GM18498 (cell line): ENCODE data around the gene TAF3.

Experiments
- ATAC-seq: cut with Tn5 transposase; IDR thresholded peaks from one replicate; pipeline ENCODE4 v1.9.1; 2021; ENCODE audit warnings: mild to moderate bottlenecking, moderate library complexity; ENCODE audit not compliant: unreplicated experiment

Gene TAF3

DNA sequence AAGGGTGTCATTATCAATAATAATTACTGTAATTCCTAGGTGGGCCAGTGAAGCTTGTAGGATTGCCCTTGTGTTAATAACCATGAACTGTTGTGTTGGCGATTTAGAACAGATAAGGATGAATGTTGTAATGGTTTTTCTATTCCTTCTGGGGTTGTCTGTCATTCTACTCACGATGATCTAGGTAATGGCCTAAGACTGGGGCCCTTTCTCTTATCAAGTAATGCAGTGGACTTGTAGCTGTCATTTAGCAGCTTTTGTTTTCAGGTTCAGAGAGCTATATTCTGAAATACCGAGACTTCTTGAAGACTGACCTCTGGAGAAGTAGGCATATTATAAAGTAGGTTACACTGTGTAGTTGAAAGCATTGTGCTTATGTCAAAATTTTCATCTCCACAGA is 110.2 kb downstream of the TAF3 start:
- ATAC-seq, result no peak

DNA sequence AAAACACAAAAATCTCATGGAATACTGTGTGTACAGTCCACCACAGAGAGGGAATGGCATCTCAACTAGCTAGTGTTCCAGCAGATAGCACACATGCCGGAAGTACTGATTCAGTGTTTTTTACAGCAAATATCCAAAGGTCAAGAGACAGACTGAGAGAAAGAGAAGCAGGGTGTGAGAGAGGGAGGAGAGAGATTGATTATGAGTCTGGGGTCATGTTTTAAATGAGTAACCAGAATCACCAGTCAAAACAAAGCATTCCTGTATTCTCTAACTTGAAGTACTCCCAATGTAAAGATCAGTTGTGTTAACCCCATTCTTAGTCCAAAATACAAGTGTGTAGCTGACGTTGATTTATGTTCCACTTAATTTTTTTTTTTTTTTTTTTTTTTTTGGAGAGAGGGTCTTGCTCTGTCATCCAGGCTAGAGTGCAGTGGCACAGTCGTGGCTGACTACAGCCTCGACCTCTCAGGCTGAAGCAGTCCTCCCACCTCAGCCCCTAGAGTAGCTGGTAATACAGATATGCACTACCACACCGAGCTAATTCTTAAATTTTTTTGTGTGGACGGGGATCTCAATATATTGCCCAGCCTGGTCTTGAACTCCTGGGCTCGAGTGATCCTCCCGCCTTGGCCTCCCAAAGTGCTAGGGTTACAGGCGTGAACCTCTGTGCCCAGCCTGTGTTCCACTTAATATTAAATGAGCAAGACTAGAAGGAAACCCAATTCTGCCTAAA is 114.2 kb downstream of the TAF3 start:
- ATAC-seq, result no peak

DNA sequence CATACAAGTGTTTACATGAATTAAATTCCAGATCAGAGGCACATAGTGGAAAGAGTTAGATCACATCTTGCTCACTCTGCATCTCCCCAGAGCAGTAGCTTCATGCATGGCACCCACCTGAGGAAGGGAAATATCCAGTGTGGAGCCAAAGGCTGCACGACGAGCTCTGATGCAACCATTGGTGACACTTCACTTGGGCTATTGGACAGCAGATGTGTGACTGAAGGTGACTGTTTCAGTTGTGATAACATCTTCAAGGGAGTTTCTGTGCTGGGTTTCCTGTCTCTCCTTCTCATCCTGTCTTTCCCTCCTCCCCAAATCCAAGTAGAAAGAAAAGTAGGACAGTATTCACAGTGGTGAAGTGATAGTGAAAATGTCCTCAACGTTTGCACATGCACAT is 115.0 kb downstream of the TAF3 start:
- ATAC-seq, result no peak

DNA sequence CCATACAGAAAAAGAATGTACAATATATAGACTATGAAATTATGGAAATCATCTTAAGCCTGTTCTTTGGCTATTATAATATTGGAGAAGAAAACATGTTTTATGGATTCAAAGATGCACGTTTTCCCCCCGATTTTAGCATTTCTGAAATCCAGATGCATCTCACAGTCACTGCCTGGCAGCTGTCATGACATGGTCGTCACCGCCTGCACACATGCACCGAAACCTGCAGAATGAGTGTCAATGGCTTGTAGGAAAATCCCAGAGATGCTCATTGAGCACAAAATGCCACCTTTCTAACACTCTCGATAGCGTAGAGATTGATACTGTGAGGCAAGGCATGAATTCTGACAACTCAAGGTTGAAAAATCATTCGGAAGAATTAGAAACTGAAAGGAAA is 115.5 kb downstream of the TAF3 start:
- no peak for ATAC-seq

DNA sequence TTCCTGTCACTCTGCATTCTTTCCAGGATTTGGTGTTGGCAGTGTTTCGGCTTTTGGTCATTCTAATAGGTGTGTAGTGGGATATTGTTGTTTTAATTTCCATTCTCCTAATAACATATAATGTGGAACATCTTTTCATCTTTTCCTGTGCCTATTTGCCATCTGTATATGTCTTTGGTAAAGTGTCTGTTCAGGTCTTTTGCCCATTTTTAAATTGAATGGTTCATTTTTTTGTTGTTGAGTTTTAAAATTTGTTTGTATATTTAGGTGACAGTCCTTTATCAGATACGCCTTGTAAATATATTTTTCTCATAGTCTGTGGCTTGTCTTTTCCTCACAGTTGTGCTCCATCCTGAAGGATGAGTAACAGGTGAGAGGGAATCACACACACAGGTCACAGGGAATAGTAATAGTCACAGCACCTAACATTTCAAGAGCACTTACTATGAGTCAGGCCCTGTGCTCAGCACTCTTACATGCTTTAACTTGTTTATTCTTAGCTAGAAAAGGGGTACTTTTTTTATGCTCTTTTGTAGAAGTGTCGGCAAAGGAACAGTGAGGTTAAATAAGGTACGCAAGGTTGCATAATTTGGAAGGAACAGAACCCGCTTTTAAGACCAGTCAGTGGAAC is 119.1 kb downstream of the TAF3 start:
- no peak for ATAC-seq

DNA sequence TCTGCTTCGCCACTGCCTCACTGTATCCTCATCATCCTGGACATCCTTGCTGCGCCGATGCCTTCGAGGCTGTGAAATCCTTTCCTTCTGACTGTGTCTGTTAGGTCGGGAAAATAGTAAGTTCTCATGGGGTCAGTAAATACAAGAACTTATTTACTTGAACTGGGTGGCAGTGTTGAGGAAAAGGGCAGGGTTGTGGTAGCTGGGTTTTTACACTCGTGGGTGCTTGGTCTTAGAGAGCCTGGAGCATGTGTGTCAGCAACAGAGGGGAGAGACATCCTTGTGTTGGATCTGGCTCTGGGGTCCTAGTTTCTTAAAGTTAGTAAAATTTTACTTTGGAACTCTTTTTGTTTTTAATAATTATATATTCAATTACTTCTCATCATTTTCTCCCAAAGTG is 123.3 kb downstream of the TAF3 start:
- no peak for ATAC-seq

DNA sequence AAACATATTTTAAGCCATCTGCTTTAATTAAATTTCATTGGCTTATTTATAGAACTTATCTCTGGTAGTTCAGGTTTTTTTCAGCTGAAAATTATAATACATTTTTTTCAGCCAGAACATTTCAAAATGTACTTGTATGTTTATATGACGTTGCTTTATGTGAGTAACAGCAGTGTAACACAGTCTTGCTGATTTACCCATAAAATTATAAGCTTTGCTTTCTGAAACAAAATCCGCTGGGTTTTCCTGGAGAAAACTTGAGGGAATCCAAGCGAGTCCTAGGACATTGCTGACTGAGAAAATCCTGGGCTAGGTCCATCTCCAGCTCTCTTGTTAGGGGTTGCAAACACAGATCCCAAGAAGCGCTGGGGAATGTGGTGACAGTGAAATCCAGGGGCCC is 124.0 kb downstream of the TAF3 start:
- ATAC-seq, result no peak

DNA sequence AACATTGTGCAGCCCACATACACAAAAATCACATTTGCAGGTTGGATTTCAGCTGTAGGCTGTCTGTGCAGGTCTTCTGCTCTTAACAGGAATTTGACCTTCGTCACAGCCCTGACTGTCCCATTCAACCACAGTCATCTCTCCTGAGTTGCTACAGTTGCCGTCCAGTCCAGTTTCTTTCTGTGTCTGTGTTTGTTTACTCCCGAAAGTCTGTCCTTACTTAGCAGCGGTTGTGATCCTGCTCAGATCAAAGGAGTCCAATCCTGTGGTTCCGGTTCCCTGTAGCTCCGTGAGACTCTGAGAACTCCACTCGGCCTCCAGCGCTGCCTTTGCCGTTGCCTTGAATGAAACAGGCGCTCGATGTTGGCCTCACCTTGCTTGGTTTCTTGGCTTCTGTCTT is 124.6 kb downstream of the TAF3 start:
- ATAC-seq, result no peak

DNA sequence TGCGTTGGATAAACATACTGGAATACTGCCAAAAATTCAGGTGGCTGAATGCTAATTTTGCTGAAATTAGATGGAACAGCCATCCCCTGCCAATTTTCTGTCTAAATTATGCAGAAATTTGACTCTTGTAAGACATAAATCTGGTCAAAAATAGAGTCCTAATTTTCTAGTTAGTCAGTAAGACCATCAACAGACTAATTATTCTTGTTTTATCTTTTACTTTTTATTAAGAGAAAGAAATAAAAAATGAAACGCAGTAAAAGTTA is 125.8 kb downstream of the TAF3 start:
- no peak for ATAC-seq

DNA sequence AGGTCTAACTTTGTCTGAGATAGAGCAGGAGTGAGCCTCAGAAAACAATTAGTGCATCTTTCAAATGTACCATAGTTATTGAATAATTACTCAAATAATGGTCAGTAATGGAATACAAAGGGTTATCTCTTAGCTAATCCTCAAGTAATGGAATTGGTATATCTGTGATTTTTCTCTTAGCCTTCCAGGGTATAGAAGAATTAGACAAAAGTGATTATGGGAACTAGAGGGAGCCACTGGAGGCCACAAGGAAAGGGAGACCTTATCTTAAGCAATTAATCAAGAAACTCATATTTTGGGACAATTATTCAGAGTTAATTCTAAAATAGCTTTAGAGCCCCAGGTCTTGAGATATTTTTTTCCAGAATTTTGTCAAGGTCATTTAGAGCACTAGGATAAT is 126.2 kb downstream of the TAF3 start:
- ATAC-seq, result no peak

DNA sequence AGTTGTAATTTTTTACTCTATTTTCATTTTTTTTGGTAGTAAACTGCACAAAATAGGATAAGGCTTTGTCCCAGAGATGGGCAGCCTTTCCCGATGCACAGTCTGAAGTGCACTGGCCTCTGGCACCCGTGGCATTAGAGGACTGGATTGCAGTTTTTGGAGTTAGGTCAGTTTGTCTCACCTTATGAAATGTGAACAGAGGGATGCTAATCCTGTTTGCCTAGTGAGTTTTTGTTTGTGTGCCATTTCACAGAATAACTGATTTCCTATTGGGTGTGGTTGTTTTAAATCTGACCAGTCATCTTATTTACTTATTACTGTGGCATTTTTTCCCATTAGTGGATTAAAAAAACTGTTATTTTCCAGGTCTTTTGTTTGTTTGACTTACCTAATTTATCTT is 126.7 kb downstream of the TAF3 start:
- ATAC-seq, result no peak

DNA sequence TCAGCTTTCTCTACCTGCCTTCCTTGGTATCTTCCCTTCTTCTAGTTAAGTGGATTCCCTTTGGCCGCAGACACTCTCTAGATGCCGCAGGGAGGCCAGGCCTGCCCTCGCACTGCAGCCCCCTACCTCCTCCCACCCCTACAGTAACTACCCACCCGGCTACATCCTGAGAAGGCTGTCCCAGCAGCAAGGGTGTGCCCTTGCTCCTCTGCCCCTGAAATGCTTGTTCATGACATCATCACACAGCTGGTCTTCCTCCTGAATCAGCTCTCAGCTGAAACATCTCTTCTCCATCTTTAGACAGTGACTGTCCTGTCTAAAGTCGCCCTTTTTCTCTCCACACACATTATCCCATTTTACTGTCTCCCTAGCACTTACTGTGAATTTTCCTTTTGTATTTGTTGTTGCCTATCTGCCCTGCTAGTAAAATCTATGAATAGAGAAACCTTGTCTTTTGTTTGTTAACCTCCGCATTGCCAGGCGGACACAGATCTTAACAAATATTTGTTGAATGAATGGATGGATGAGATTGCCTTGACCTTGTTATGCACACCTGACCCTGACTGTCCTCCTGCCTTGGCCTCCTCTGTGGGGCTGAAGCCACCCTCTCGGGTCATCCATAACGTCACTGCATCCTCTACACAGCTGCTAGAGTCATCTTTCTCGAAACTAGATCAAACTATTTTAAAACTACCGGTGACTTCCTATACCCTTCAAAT is 127.3 kb downstream of the TAF3 start:
- no peak for ATAC-seq

DNA sequence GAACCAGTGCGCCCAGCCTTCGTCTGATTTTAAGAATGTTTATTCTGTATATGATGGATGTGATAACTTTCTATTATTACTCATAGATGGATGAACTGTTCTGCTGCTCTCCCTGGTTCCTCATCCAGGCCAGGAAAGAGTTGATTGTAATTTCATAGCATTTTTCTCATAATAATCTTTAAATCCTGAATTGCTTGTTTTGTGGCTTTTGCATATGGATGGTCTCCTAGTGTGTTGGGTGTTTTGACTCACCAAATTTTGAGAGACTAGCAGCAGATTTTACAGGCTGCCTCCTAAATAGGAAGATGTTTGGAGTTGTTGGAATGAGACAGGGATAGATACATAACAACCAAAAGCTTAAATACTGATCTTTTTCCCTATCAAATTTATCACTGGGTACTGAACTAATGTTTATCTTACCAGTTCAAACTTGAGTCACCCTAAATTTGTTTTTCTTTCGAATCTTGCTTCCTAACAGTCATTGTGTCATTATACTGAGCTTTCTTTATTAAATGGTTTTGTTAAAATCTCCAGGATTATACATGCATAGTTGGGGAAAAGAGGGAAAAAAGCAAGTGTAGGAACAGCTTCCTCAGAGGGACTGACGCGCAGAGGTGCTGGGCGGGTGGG is 130.2 kb downstream of the TAF3 start:
- ATAC-seq, result no peak

DNA sequence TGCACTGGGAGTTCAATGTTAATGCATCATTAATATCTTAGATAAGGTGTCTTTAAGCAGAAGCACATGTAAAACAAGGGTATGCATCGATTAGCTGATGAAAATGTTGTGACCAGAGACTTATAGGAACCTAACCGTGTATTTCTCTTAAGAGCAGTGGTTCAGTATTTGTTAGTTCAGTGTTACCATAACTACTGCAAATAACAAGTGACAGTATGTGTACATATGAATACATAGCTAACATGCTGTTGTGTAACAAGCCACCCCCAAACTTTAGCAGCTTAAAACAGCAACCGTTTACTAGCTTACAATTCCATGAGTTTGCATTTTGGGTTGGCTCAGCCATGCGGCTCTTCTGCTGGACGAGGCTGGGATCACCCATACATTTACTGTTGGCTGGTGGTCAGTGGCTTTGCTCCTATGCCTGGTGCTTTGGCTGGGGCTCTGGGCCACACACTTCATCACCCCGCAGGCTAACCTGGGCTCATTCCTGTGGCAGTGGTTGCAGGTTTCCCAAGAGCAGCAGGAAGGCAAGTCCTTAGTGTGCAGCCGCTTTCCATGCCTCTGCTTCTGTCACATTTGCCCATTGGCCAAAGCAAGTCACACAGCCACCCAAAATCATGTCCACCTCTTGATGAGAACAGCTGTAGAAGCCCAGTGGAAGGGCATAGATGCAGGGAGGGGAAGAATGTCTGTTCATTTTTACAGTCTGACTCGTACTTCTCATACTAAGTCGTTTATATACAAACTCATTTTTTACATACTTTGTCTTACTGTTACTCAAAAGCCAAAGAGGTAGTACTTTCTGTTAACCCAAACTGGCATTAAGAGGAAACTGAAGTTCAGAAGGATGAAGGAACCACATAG is 132.9 kb downstream of the TAF3 start:
- no peak for ATAC-seq

DNA sequence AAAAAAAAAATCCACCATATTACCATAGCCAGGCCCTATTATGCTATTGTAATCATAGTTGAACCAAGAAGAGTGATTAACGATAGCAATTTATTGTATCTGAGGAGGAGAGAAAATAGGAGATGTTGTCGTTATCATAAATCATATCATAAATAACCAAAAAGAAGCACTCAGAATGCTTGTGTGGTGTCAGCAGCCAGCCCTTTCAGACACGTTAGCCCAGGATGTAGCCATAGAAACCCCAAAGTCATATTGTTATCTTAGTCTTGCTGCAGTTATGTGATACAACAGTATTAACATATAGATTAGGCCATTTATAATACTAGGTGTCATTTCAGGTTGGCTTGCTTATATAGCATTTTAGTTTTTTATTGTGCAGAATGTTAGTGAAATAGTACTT is 134.0 kb downstream of the TAF3 start:
- ATAC-seq, result no peak

DNA sequence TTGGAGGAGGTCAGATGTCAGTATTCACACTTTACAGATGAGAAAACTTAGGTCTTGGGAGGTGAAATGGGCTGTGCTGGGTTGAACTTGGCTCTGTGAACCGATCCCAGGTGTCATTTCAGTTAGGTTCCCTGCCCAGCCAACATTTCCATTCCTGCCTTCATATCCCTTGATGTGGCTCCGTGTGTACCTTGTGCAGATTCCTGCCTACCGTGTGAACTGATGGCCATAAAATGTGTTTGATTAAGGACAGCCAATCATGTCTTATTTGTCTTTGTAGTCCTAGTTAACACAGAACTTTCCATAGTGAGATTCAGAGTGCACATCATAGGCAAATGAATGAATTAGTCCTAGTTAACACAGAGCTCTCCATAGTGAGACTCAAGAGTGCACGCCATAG is 135.1 kb downstream of the TAF3 start:
- ATAC-seq, result no peak

DNA sequence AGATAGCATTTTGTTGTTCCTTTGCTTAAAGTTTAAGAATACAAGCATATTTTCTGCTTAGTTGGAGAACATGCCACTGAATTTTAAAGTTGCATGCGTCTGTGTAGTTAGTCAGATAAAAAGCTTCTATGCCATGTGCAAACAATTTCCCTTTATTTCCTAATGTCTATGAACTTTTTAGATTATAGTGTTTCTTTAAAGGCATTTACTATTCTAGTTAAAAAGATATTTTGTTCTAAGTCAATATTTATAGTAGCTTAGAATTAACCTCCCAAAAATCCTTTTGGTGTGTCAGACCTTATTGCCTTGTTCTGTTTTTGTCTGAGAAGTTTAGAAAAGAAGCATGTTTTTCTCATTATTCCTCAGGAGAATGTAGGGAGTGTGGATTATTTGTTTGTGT is 137.1 kb downstream of the TAF3 start:
- no peak for ATAC-seq

DNA sequence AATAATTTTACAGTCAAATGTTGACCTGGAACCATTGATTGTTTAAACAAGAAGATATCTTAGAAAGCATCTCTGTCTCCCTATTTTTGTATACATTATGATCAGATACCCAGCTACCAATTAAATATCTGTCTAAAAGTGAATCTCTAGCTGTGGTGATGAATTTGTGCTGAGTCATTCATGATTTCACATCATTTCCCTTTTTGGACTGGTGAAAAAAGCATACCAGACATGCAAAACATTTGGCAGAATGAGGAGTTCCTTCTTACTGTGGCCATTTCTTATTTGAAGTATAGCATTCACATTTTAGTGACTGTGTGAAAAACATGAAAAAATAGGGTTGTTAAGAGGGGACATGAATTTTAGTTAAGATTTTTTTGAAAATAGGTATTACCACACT is 138.2 kb downstream of the TAF3 start:
- ATAC-seq, result peak; percentile 97

DNA sequence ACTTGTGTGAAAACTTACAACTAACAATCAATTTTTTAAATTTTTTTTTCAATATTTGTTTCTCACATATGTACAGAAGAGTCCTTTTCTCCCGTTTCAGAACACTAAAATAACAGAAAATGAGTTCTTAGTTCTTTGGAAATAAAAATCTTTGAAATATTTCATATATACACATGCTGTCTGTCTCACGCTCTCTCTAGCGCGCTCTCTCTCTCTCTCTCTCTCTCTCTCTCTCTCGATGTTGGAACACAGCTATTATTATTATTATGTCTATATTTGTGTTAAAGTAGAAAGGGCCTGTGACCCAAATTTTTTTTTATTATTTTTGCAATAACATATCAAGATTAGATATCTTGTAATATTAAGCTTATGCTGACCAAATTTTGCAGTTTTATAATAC is 139.3 kb downstream of the TAF3 start:
- ATAC-seq, result no peak

DNA sequence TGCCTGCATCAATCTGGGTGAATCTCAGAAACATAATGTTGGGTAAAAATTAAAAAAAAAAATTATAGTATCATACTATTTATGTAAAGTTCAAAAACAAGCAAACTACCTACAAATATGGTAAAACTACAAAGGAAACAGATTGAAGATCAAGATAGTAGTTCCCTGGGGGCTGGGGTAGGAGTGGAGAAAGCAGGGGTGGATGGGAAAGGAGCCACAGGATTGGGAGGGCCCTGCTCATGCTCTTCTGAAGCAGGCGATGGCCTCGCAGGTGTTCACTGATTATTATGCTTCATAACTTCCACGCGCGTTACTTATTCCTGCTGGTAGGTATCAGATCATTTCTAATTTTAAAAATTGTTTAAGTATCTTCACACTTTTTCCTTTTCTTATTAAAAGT is 140.1 kb downstream of the TAF3 start:
- ATAC-seq, result no peak

DNA sequence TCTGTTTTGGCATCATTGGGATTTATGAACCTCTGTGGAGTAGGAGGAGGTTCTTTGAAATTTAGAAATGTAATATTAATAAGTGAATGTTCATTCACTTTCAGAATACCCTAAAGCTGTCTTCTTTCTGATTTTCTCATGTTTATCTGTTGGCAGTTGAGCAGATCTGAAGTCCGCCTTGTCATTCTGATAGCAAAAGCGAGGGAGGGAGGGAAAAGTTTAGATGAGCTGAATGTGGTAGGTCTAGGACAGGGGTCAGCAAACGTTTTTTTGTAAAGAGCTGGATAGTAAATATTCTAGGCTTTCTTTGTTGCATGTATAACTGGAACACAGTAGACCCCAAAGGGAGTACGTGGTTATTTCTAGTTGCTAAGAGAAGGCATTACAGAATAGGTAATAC is 141.8 kb downstream of the TAF3 start:
- no peak for ATAC-seq
